ENCODE results near the gene NRCAM. TPM values are rescaled to one million over a fixed set of nuclear protein-coding genes. Genes with fewer than 3 reads are reported as not detected.

NRCAM gene
- polyA plus RNA-seq, 1 donor (not counting 4 experiments of a cell fraction or from before 2014, with no cell fraction given) = 4.0 TPM

GRCh38 chr7:108299251-108299973 is 156.8 kb downstream of the NRCAM start:
- Histone ChIP-seq H3K27me3 (ENCODE audit: control insufficient read depth, extremely low read depth, insufficient read depth, low read length) (no peaks in the 10 kb centered on the region), H3K9me3 (ENCODE audit: control insufficient read depth, low read depth, low read length) (no peaks in the 10 kb centered on the region), H3K27ac (ENCODE audit: control insufficient read depth, insufficient read depth, low read length) (no peak overlapping the region), H3K79me2 (ENCODE audit: control insufficient read depth, insufficient read depth, low read length) (no peaks in the 10 kb centered on the region), H4K20me1 (ENCODE audit: control insufficient read depth, extremely low read depth, insufficient read depth, low read length) (no peaks in the 10 kb centered on the region), H3K4me3 (ENCODE audit: control insufficient read depth in 2 of 3, extremely low read depth in 1 of 3, insufficient read depth in 2 of 3, low read depth in 1 of 3, low read length in 3 of 3) (no peak overlapping the region), H2AFZ (ENCODE audit: control insufficient read depth, low read length) (no peak overlapping the region), H3K9me1 (ENCODE audit: control insufficient read depth, extremely low read depth, insufficient read depth, low read length) (no peaks in the 10 kb centered on the region), H3K4me2 (ENCODE audit: control insufficient read depth, extremely low read depth, insufficient read depth, low read depth, low read length) (peak overlapping the region; percentile 1), H3K36me3 (ENCODE audit: control insufficient read depth in 2 of 2, extremely low read depth in 1 of 2, insufficient read depth in 2 of 2, low read length in 2 of 2) (no peaks in the 10 kb centered on the region), H3K9ac (ENCODE audit: control insufficient read depth, extremely low read depth, insufficient read depth, low read length) (no peak overlapping the region), H3K4me1 (ENCODE audit: control insufficient read depth, extremely low read depth, insufficient read depth, low read length) (peaks cover 12% of the 10 kb centered on the region)
- DNase-seq (ENCODE audit: low read depth, low spot score) (no peak), FAIRE-seq (no peak)
- dilution Hi-C loops (cut with MboI; ENCODE audit: extremely low pct_ligation_motif_present, low sequenced_read_pairs) = no loop called here
- TF ChIP-seq EZH2 (IDR thresholded peaks at IDR 0.05; ENCODE audit: low read length) (no peak), CTCF (optimal IDR thresholded peaks at IDR 0.05 in 1 of 3, IDR thresholded peaks at IDR 0.05 in 1 of 3, conservative IDR thresholded peaks at IDR 0.05 in 1 of 3; ENCODE audit: extremely low read depth in 1 of 3, insufficient read depth in 2 of 3, low read length in 3 of 3) (no peak)

GRCh38 chr7:108296911-108297310 is 159.3 kb downstream of the NRCAM start:
- Histone ChIP-seq H4K20me1 (ENCODE audit: control insufficient read depth, extremely low read depth, insufficient read depth, low read length) (no peaks in the 10 kb centered on the region), H3K9me1 (ENCODE audit: control insufficient read depth, extremely low read depth, insufficient read depth, low read length) (no peaks in the 10 kb centered on the region), H3K4me3 (ENCODE audit: control insufficient read depth in 2 of 3, extremely low read depth in 1 of 3, insufficient read depth in 2 of 3, low read depth in 1 of 3, low read length in 3 of 3) (no peak overlapping the region), H3K79me2 (ENCODE audit: control insufficient read depth, insufficient read depth, low read length) (no peaks in the 10 kb centered on the region), H3K4me1 (ENCODE audit: control insufficient read depth, extremely low read depth, insufficient read depth, low read length) (peaks cover 12% of the 10 kb centered on the region), H3K9ac (ENCODE audit: control insufficient read depth, extremely low read depth, insufficient read depth, low read length) (no peak overlapping the region), H3K9me3 (ENCODE audit: control insufficient read depth, low read depth, low read length) (no peaks in the 10 kb centered on the region), H2AFZ (ENCODE audit: control insufficient read depth, low read length) (no peak overlapping the region), H3K27me3 (ENCODE audit: control insufficient read depth, extremely low read depth, insufficient read depth, low read length) (no peaks in the 10 kb centered on the region), H3K36me3 (ENCODE audit: control insufficient read depth in 2 of 2, extremely low read depth in 1 of 2, insufficient read depth in 2 of 2, low read length in 2 of 2) (no peaks in the 10 kb centered on the region), H3K27ac (ENCODE audit: control insufficient read depth, insufficient read depth, low read length) (no peak overlapping the region), H3K4me2 (ENCODE audit: control insufficient read depth, extremely low read depth, insufficient read depth, low read depth, low read length) (no peak overlapping the region)
- no peak for DNase-seq (ENCODE audit: low read depth, low spot score)
- no peak for FAIRE-seq
- dilution Hi-C loops (cut with MboI; ENCODE audit: extremely low pct_ligation_motif_present, low sequenced_read_pairs) = no loop called here
- no peak for TF ChIP-seq CTCF (optimal IDR thresholded peaks at IDR 0.05 in 1 of 3, IDR thresholded peaks at IDR 0.05 in 1 of 3, conservative IDR thresholded peaks at IDR 0.05 in 1 of 3; ENCODE audit: extremely low read depth in 1 of 3, insufficient read depth in 2 of 3, low read length in 3 of 3)

Measured in keratinocyte (primary cell).